Left lung (tissue), 10 donors: ENCODE results near the gene CALCOCO2. TPM values are rescaled to one million over a fixed set of nuclear protein-coding genes. Genes with fewer than 3 reads are reported as not detected.

Experiments
- ATAC-seq: fragments of 200-7000 bp; cut with Tn5 transposase; one replicate; pipeline ENCODE4 v1.9.1; 2020; ENCODE audit warnings: moderate library complexity
- DNase-seq, 4 donors: peaks; one replicate each; pipeline ENCODE4 v3.0.0-alpha.2; 2013 to 2020
- H3K27ac ChIP-seq, 2 donors: fragments of 200-600 bp; sonication (generic) in 1 of 2; one replicate each; pipeline versions ENCODE4 v1.5.0 to v1.8.0; 2020 to 2021
- H3K27me3 ChIP-seq, 2 donors: fragments of 200-600 bp; sonication (generic) in 1 of 2; one replicate each; pipeline versions ENCODE4 v1.5.0 to v1.8.0; 2020 to 2021
- H3K36me3 ChIP-seq, 2 donors: fragments of 200-600 bp; sonication (generic) in 1 of 2; one replicate each; pipeline versions ENCODE4 v1.5.0 to v1.8.0; 2020 to 2021
- H3K4me1 ChIP-seq, 2 donors: fragments of 200-600 bp; one replicate each; pipeline ENCODE4 v1.8.0; 2021
- H3K4me3 ChIP-seq, 2 donors: fragments of 200-600 bp; sonication (generic) in 1 of 2; one replicate each; pipeline versions ENCODE4 v1.5.0 to v1.8.0; 2020 to 2021; ENCODE audit warnings: mild to moderate bottlenecking in 1 of 2
- H3K9me3 ChIP-seq, 2 donors: fragments of 200-600 bp; sonication (generic) in 1 of 2; one replicate each; pipeline versions ENCODE4 v1.5.0 to v1.8.0; 2020 to 2021
- CTCF ChIP-seq, 2 donors: fragments of 200-600 bp; sonication (generic) in 1 of 2; IDR thresholded peaks; one replicate each; pipeline versions ENCODE4 v1.5.0 to v1.8.0; 2021; ENCODE audit warnings: antibody characterized with exemption in 2 of 2
- intact Hi-C, 2 donors: fragments of 100-400 bp; cut with DNase I; formaldehyde crosslinking; loops; one replicate each; pipeline versions ENCODE4 v1.11.2 to v1.14.2; 2022
- polyA plus RNA-seq, 6 donors: library from polyadenylated mRNA; unstranded; fragments of 120-200 nt; gene quantifications; one replicate each; pipeline ENCODE4 v1.2.1, GENCODE V29; 2013; ENCODE audit not compliant: insufficient read length in 6 of 6
- total RNA-seq, 2 donors: library from RNA; stranded (reverse); fragmentation: NEBNext Ultra II Directional; extraction: Animal tissue kit (Norgen Biotek cat#: 25700); gene quantifications; one replicate each; pipeline ENCODE4 v1.2.1, GENCODE V29; 2021
- donor health status: DM: no; HTN: yes; CAD: no.
- donor health status: DM: no; HTN: no; CAD: no.

Gene CALCOCO2
- total and polyA plus RNA-seq, 8 donors = 105 to 132 (median 117) TPM

GRCh38 chr17:48840441-48840840, 9.6 kb downstream of the CALCOCO2 start:
- Histone ChIP-seq H3K27me3 (no peaks in the 10 kb centered on the region), H3K4me3 (no peak overlapping the region), H3K4me1 (peaks cover 40 to 82% of the 10 kb centered on the region in 2 donors), H3K9me3 (no peaks in the 10 kb centered on the region), H3K27ac (peak overlapping the region; percentile 82 to 90), H3K36me3 (peaks cover 0 to 31% of the 10 kb centered on the region in 2 donors)
- TF ChIP-seq CTCF (IDR thresholded peaks at IDR 0.05) = no peak
- ATAC-seq = no peak
- no peak for DNase-seq
- intact Hi-C loops = no loop called here

- Histone ChIP-seq H3K27me3 (no peaks in the 10 kb centered on the region), H3K27ac (peak overlapping the region; percentile 82 to 90), H3K4me3 (peak overlapping the region in 1 of 2 donors; percentile 13), H3K9me3 (no peaks in the 10 kb centered on the region), H3K4me1 (peaks cover 40 to 72% of the 10 kb centered on the region in 2 donors), H3K36me3 (peaks cover 0 to 41% of the 10 kb centered on the region in 2 donors)
- DNase-seq (peak in 2 of 4 donors; percentile 52 to 79), ATAC-seq (peak; percentile 81)
- intact Hi-C loops = no loop called here
- TF ChIP-seq CTCF (IDR thresholded peaks at IDR 0.05) = no peak
Observed at GRCh38 chr17:48841395-48841831, 10.6 kb downstream of the CALCOCO2 start.

GRCh38 chr17:48842746-48843145, 11.9 kb downstream of the CALCOCO2 start:
- ATAC-seq (no peak), DNase-seq (no peak)
- H3K9me3 ChIP-seq = no peaks in the 10 kb centered on the region
- no peaks in the 10 kb centered on the region for H3K27me3 ChIP-seq
- intact Hi-C loops = no loop called here
- peaks cover 32 to 59% of the 10 kb centered on the region in 2 donors for H3K4me1 ChIP-seq
- H3K27ac ChIP-seq = peak overlapping the region; percentile 82 to 90
- no peak overlapping the region for H3K4me3 ChIP-seq
- no peak for TF ChIP-seq CTCF (IDR thresholded peaks at IDR 0.05)
- H3K36me3 ChIP-seq = peaks cover 0 to 54% of the 10 kb centered on the region in 2 donors

GRCh38 chr17:48843187-48843900, 12.5 kb downstream of the CALCOCO2 start:
- H3K9me3 ChIP-seq = no peaks in the 10 kb centered on the region
- no peak overlapping the region for H3K4me3 ChIP-seq
- peaks cover 0 to 60% of the 10 kb centered on the region in 2 donors for H3K36me3 ChIP-seq
- H3K4me1 ChIP-seq = peaks cover 31 to 53% of the 10 kb centered on the region in 2 donors
- DNase-seq = no peak
- no peak for ATAC-seq
- H3K27ac ChIP-seq = peak overlapping the region; percentile 82 to 90
- intact Hi-C loops = no loop called here
- TF ChIP-seq CTCF (IDR thresholded peaks at IDR 0.05) = no peak
- no peaks in the 10 kb centered on the region for H3K27me3 ChIP-seq

- Histone ChIP-seq H3K4me3 (no peak overlapping the region), H3K9me3 (no peaks in the 10 kb centered on the region), H3K36me3 (peaks cover 0 to 98% of the 10 kb centered on the region in 2 donors), H3K4me1 (no peaks in the 10 kb centered on the region), H3K27ac (no peak overlapping the region), H3K27me3 (no peaks in the 10 kb centered on the region)
- TF ChIP-seq CTCF (IDR thresholded peaks at IDR 0.05) = no peak
- intact Hi-C loops = no loop called here
- no peak for DNase-seq
- no peak for ATAC-seq
Observed at GRCh38 chr17:48850792-48851323, 20.0 kb downstream of the CALCOCO2 start.
